EL (cell line): ENCODE results near the gene RNH1.

Source experiments
- DNase-seq: peaks from one replicate; pipeline ENCODE4 v3.0.0-alpha.2; 2016

The RNH1 gene

GRCh38 chr11:454801-455565 lies 52.1 kb downstream of the RNH1 start:
- DNase-seq: no peak

- DNase-seq: no peak
These were observed 53.0 kb downstream of the RNH1 start for GRCh38 chr11:454043-454442.

- DNase-seq: no peak
These were observed 53.5 kb downstream of the RNH1 start for GRCh38 chr11:453564-453963.

GRCh38 chr11:452916-453527 lies 54.0 kb downstream of the RNH1 start:
- no peak for DNase-seq

- DNase-seq: no peak
These were observed 54.8 kb downstream of the RNH1 start for GRCh38 chr11:452203-452744.

GRCh38 chr11:451738-452137 lies 55.3 kb downstream of the RNH1 start:
- DNase-seq: no peak

DNA sequence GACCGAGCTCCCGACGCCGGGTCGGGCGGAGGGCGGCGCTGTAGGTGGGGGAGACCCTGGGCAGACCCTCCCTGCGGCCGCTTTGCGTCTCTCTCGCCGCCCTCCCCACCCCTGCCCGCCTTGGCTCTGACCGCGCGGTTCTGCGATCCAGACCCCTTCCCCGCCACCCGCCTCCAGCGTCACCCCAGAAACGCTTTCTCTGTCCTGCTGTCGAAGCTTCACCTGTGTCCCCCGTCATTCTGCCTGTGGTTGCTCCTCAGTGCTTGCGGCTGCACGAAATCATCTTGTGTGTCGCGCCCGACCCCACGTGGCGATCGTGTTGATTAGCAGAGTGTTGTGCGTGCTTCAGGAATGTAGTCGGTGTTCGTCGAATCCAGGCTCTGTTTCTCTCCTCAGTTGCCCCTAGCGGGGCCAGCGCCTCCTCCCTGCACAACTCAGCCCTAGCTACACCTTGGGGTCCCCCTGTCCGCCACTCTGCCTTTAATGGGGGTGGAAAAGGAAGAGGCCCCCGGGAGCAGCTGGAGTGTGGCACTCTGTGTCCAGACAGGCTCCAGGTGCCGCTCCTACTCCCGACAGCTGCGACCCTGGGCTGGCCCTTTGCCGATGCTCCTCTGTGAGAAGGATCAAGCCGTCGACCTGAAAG lies 56.1 kb downstream of the RNH1 start:
- DNase-seq: peak; percentile 77

DNA sequence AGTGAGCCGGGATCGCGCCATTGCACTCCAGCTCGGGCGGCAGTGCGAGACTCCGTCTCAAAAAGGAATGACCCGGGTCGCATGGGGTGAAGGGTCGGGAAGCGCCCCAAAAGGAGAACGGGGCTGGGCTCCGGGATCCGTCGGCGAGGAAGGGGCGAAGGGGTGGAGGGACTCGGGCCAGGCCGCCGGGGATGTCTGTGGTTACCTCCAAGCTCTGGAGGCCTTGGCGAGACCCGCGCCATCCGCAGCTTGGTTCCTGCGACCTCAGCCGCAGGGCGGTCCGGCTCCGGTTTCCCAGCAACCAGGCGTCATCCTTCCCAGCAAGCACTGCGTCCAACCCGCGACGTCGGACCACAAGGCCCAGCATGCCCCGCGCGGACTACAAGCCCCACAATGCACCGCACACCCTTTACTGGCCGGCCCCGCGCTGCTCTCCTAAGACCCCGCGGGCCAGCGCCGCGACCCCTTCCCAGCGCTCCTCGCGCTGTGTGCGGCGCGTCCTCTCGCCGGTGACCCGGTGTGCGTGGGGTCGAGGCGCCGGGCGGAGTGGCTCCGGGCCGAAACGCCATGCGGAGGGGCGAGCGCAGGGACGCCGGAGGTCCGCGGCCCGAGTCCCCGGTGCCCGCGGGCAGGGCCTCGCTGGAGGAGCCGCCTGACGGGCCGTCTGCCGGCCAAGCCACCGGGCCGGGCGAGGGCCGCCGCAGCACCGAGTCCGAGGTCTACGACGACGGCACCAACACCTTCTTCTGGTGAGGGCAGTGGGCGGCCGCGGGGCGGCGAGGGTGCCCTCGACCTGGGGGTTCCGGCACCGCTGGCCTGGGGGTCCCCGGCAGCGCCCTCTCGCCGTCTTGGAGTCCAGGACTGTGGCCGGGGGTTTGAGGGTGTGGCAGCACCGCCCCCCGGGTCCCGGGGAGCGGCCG lies 56.9 kb downstream of the RNH1 start, which contains the start of gene PTDSS2:
Gene PTDSS2 (plus strand): TSS at position 391 of the 920 bp plus-strand sequence. CDS start 177 bp downstream, at position 568.
- peak; percentile 95 for DNase-seq

- DNase-seq: peak; percentile 90
These were observed 58.9 kb downstream of the RNH1 start for GRCh38 chr11:447923-448731.

DNA sequence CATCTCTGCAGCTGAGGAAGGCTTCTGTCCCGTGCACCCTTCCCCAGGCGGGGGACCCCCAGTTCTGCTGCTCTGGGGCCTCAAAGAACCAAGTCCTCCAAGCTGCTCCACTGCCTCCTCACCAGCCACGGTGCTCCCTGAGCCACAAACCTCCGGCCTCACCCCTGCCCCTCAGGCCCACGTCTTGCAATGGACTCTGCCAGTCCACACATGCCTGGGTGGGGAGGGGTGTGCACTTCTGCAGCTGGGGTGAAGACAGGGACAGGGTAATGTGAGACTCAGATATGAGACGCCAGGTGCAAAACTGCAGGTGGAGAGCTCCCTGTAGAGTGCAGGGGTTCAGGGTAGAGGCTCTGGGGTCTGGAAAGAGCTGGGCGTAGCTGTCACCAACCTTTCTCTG lies 60.2 kb downstream of the RNH1 start:
- no peak for DNase-seq

- no peak for DNase-seq
These were observed 61.1 kb downstream of the RNH1 start for GRCh38 chr11:445765-446588.
